ENCODE data around the gene ERCC3. TPM values are rescaled to one million over a fixed set of nuclear protein-coding genes. Genes with fewer than 3 reads are reported as not detected.

Gene ERCC3
- total and polyA plus RNA-seq, 2 of the 13 experiments (the other 11 are each of a cell fraction or from before 2014, with no cell fraction given) = 49.7 to 64.6 TPM

- TF ChIP-seq ZBTB8A (CRISPR knock-in tag; IDR thresholded peaks at IDR 0.05; ENCODE audit: borderline replicate concordance, low read depth) (no peak), FOXK1 (CRISPR knock-in tag; IDR thresholded peaks at IDR 0.05; ENCODE audit: borderline replicate concordance, low read depth) (peak; percentile 73; the same call in 1 of the 2 replicates), ZNF331 (CRISPR knock-in tag; IDR thresholded peaks at IDR 0.05) (peak; percentile 58), ZNF207 (IDR thresholded peaks at IDR 0.05; ENCODE audit: borderline replicate concordance) (no peak), MYNN (CRISPR knock-in tag; IDR thresholded peaks at IDR 0.05; ENCODE audit: low read depth) (0 out of 2 replicates have a peak, but pooled peaks have one; percentile 72), ZBTB1 (CRISPR knock-in tag; IDR thresholded peaks at IDR 0.05; ENCODE audit: borderline replicate concordance) (no peak), EEA1 (CRISPR knock-in tag; IDR thresholded peaks at IDR 0.05; ENCODE audit: borderline replicate concordance) (peak; percentile 99), E2F5 (CRISPR knock-in tag; conservative IDR thresholded peaks at IDR 0.05) (peak; percentile 87), MATR3 (CRISPR knock-in tag; IDR thresholded peaks at IDR 0.05) (peak; percentile 89; the same call in 1 of the 2 replicates), GABPA (IDR thresholded peaks at IDR 0.05; ENCODE audit: low read depth, low read length) (peak; percentile 92), GABPA (CRISPR knock-in tag; IDR thresholded peaks at IDR 0.05; ENCODE audit: low read depth) (peak; percentile 98), ZNF333 (CRISPR knock-in tag; IDR thresholded peaks at IDR 0.05; ENCODE audit: borderline replicate concordance) (peak; percentile 94; the same call in 1 of the 2 replicates), POGZ (CRISPR knock-in tag; IDR thresholded peaks at IDR 0.05) (peak; percentile 59; the same call in 1 of the 2 replicates), SMARCC2 (IDR thresholded peaks at IDR 0.05) (no peak), ZFY (CRISPR knock-in tag; IDR thresholded peaks at IDR 0.05) (peak; percentile 99), SETDB1 (CRISPR knock-in tag; IDR thresholded peaks at IDR 0.05; ENCODE audit: borderline replicate concordance) (no peak), ZNF83 (CRISPR knock-in tag; IDR thresholded peaks at IDR 0.05; ENCODE audit: borderline replicate concordance) (peak; percentile 85; the same call in 1 of the 2 replicates)
- TF ChIP-seq, protein P1, sequence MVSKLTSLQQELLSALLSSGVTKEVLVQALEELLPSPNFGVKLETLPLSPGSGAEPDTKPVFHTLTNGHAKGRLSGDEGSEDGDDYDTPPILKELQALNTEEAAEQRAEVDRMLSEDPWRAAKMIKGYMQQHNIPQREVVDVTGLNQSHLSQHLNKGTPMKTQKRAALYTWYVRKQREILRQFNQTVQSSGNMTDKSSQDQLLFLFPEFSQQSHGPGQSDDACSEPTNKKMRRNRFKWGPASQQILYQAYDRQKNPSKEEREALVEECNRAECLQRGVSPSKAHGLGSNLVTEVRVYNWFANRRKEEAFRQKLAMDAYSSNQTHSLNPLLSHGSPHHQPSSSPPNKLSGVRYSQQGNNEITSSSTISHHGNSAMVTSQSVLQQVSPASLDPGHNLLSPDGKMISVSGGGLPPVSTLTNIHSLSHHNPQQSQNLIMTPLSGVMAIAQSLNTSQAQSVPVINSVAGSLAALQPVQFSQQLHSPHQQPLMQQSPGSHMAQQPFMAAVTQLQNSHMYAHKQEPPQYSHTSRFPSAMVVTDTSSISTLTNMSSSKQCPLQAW (CRISPR knock-in tag; IDR thresholded peaks at IDR 0.05) = peak; percentile 49; the same call in 1 of the 2 replicates
- TF ChIP-seq, protein P2, sequence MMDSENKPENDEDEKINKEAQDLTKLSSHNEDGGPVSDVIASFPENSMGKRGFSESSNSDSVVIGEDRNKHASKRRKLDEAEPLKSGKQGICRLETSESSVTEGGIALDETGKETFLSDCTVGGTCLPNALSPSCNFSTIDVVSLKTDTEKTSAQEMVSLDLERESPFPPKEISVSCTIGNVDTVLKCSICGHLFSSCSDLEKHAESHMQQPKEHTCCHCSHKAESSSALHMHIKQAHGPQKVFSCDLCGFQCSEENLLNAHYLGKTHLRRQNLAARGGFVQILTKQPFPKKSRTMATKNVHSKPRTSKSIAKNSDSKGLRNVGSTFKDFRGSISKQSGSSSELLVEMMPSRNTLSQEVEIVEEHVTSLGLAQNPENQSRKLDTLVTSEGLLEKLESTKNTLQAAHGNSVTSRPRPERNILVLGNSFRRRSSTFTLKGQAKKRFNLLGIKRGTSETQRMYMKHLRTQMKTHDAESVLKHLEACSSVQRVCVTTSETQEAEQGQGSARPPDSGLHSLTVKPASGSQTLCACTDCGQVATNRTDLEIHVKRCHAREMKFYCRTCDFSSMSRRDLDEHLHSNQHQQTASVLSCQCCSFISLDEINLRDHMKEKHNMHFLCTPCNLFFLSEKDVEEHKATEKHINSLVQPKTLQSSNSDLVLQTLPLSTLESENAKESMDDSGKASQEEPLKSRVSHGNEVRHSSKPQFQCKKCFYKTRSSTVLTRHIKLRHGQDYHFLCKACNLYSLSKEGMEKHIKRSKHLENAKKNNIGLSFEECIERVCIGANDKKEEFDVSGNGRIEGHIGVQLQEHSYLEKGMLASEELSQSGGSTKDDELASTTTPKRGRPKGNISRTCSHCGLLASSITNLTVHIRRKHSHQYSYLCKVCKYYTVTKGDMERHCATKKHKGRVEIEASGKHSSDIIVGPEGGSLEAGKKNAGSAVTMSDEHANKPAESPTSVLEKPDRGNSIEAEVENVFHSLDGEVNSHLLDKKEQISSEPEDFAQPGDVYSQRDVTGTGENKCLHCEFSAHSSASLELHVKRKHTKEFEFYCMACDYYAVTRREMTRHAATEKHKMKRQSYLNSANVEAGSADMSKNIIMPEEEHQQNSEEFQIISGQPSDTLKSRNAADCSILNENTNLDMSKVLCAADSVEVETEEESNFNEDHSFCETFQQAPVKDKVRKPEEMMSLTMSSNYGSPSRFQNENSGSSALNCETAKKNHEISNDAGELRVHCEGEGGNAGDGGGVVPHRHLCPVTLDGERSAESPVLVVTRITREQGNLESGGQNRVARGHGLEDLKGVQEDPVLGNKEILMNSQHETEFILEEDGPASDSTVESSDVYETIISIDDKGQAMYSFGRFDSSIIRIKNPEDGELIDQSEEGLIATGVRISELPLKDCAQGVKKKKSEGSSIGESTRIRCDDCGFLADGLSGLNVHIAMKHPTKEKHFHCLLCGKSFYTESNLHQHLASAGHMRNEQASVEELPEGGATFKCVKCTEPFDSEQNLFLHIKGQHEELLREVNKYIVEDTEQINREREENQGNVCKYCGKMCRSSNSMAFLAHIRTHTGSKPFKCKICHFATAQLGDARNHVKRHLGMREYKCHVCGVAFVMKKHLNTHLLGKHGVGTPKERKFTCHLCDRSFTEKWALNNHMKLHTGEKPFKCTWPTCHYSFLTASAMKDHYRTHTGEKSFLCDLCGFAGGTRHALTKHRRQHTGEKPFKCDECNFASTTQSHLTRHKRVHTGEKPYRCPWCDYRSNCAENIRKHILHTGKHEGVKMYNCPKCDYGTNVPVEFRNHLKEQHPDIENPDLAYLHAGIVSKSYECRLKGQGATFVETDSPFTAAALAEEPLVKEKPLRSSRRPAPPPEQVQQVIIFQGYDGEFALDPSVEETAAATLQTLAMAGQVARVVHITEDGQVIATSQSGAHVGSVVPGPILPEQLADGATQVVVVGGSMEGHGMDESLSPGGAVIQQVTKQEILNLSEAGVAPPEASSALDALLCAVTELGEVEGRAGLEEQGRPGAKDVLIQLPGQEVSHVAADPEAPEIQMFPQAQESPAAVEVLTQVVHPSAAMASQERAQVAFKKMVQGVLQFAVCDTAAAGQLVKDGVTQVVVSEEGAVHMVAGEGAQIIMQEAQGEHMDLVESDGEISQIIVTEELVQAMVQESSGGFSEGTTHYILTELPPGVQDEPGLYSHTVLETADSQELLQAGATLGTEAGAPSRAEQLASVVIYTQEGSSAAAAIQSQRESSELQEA (CRISPR knock-in tag; IDR thresholded peaks at IDR 0.05; ENCODE audit: not compliant biosample characterization) = peak; percentile 97
Measured at GRCh38 chr2:127293748-127294562, at the start of gene ERCC3 (continued).
